ENCODE results near the gene RNF208. TPM values are rescaled to one million over a fixed set of nuclear protein-coding genes. Genes with fewer than 3 reads are reported as not detected.

The RNF208 gene
- polyA plus RNA-seq, 1 of the 3 experiments (the other 2 are of a cell fraction) = 2.7 TPM

- H3K4me1 ChIP-seq (ENCODE audit: control insufficient read depth in 1 of 2, insufficient read depth in 2 of 2, low read depth in 1 of 2, low read length in 1 of 2) = peaks cover 9 to 22% of the 10 kb centered on the region in 2 experiments; a peak in 2 of 4 replicates
- no peaks in the 10 kb centered on the region for H3K36me3 ChIP-seq (replicated peaks in 1 of 2; ENCODE audit: control insufficient read depth in 1 of 2, insufficient read depth in 2 of 2, low read length in 1 of 2)
- 89% methylated on average over 7 of the region's 35 CpGs for WGBS (ENCODE audit: low lambda C conversion rate)
- H3K27me3 ChIP-seq (ENCODE audit: insufficient read depth) = no peaks in the 10 kb centered on the region
- no peak overlapping the region for H2AFZ ChIP-seq (ENCODE audit: low read depth)
- H3F3A ChIP-seq (replicated peaks; ENCODE audit: insufficient read depth) = peaks cover 9% of the 10 kb centered on the region
- TF ChIP-seq TEAD4 (IDR thresholded peaks at IDR 0.05; ENCODE audit: borderline replicate concordance, insufficient read depth) (no peak), FOXJ3 (CRISPR knock-in tag; IDR thresholded peaks at IDR 0.05) (no peak), RAD21 (IDR thresholded peaks at IDR 0.05; ENCODE audit: low read length) (no peak), CHD2 (IDR thresholded peaks at IDR 0.05; ENCODE audit: low read length, partially characterized antibody) (no peak), GABPA (IDR thresholded peaks at IDR 0.05; ENCODE audit: low read depth) (no peak), MEF2A (IDR thresholded peaks at IDR 0.05; ENCODE audit: borderline replicate concordance, low read depth) (no peak), ZBTB33 (IDR thresholded peaks at IDR 0.05; ENCODE audit: borderline replicate concordance, low read depth) (no peak), SMC3 (IDR thresholded peaks at IDR 0.05; ENCODE audit: low read depth, low read length) (no peak), MXI1 (IDR thresholded peaks at IDR 0.05; ENCODE audit: low read depth, low read length) (no peak), RCOR1 (IDR thresholded peaks at IDR 0.05; ENCODE audit: low read length) (no peak), MAX (IDR thresholded peaks at IDR 0.05; ENCODE audit: low read depth) (no peak), PBX3 (IDR thresholded peaks at IDR 0.05) (no peak), TCF12 (IDR thresholded peaks at IDR 0.05) (no peak), GATA2 (CRISPR knock-in tag; IDR thresholded peaks at IDR 0.05) (no peak), RXRA (IDR thresholded peaks at IDR 0.05; ENCODE audit: borderline replicate concordance, low read depth) (no peak), POLR2AphosphoS5 (IDR thresholded peaks at IDR 0.05; ENCODE audit: low read depth, low read length) (no peak), NFIC (IDR thresholded peaks at IDR 0.05; ENCODE audit: borderline replicate concordance) (no peak), USF2 (IDR thresholded peaks at IDR 0.05; ENCODE audit: borderline replicate concordance, low read depth, low read length) (no peak)
- H3K79me2 ChIP-seq (ENCODE audit: insufficient read depth) = peaks cover 27% of the 10 kb centered on the region
- POLR2A ChIA-PET = interaction anchor here (1.0 to 1.3 kb wide), 4 partner anchors 18 to 187 kb away, joined by 3 to 4 read pairs (median 3); partner anchors contain the start of genes EXD3 and NOXA1
- no peak overlapping the region for H3K4me3 ChIP-seq (ENCODE audit: low read depth in 2 of 2, low read length in 1 of 2)
- no peaks in the 10 kb centered on the region for H3K9me2 ChIP-seq
- DNase-seq = no peak
- H3K4me2 ChIP-seq = no peak overlapping the region
- CTCF ChIA-PET = interaction anchor here (1.0 to 4.5 kb wide), 37 partner anchors 11 to 426 kb away, joined by 3 to 95 read pairs (median 6); partner anchors contain the start of genes ANAPC2, CYSRT1, DPP7 and GRIN1
- H4K20me1 ChIP-seq (ENCODE audit: insufficient read depth) = no peaks in the 10 kb centered on the region
- H3K9me3 ChIP-seq = no peaks in the 10 kb centered on the region
- H3K27ac ChIP-seq (ENCODE audit: low read depth in 2 of 2, low read length in 1 of 2) = no peak overlapping the region
- H3K9ac ChIP-seq = no peak overlapping the region
Measured at GRCh38 chr9:137235424-137236237, 13.6 kb upstream of the RNF208 start.

Measured in SK-N-SH (cell line).